ENCODE data around the gene ABCC8. TPM values are rescaled to one million over a fixed set of nuclear protein-coding genes. Genes with fewer than 3 reads are reported as not detected.

ABCC8 gene
- total RNA-seq, 1 donor from 2014 or later: 4.9 TPM

DNA sequence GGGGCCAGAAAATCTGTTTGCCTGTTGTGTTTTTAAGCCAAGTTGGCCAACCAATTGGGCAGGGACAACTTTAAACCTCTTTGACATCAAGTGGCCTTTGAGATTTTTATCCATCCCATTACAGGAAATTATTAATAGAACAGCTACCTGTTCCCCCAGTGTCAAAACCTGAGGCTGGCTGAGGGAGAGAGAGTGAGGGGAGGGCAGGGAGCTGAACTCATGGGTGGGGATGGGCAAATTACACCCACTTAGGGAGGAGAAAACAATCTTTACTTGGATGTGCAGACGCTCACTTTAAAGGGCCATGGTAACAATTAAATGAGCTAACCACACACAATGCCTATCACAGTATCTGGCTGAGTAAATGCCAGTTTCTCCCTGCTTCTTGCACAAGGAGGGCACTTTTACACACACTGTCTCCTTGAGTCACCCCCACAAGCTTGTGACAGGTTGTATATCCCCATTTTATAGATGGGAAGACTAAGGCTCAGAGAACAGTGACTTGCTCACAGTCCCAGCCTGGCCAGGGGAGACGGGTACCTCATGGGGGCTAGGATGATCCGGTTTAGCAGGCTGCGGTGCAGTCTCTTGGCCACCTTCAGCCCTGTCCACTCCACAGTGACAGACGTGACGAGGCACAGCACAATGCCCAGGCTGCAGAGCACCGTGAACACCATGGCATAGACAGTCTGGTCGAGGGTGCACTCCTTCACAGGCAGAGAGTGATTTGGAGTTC, 70.4 kb downstream of the ABCC8 start:
- no peaks in the 10 kb centered on the region for H3K9me3 ChIP-seq
- intact Hi-C loops (cut with DNase I): no loop called here
- DNase-seq: no peak
- H3K36me3 ChIP-seq: no peaks in the 10 kb centered on the region
- H3K4me3 ChIP-seq: no peak overlapping the region
- TF ChIP-seq, protein P1, sequence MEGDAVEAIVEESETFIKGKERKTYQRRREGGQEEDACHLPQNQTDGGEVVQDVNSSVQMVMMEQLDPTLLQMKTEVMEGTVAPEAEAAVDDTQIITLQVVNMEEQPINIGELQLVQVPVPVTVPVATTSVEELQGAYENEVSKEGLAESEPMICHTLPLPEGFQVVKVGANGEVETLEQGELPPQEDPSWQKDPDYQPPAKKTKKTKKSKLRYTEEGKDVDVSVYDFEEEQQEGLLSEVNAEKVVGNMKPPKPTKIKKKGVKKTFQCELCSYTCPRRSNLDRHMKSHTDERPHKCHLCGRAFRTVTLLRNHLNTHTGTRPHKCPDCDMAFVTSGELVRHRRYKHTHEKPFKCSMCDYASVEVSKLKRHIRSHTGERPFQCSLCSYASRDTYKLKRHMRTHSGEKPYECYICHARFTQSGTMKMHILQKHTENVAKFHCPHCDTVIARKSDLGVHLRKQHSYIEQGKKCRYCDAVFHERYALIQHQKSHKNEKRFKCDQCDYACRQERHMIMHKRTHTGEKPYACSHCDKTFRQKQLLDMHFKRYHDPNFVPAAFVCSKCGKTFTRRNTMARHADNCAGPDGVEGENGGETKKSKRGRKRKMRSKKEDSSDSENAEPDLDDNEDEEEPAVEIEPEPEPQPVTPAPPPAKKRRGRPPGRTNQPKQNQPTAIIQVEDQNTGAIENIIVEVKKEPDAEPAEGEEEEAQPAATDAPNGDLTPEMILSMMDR (IDR thresholded peaks at IDR 0.05): no peak
- ATAC-seq: peak; percentile 67 to 73
- H3K27me3 ChIP-seq (ENCODE audit: low read depth): no peaks in the 10 kb centered on the region
- peak overlapping the region; percentile 72 for H3K27ac ChIP-seq
- peaks cover 22% of the 10 kb centered on the region for H3K4me1 ChIP-seq

DNA sequence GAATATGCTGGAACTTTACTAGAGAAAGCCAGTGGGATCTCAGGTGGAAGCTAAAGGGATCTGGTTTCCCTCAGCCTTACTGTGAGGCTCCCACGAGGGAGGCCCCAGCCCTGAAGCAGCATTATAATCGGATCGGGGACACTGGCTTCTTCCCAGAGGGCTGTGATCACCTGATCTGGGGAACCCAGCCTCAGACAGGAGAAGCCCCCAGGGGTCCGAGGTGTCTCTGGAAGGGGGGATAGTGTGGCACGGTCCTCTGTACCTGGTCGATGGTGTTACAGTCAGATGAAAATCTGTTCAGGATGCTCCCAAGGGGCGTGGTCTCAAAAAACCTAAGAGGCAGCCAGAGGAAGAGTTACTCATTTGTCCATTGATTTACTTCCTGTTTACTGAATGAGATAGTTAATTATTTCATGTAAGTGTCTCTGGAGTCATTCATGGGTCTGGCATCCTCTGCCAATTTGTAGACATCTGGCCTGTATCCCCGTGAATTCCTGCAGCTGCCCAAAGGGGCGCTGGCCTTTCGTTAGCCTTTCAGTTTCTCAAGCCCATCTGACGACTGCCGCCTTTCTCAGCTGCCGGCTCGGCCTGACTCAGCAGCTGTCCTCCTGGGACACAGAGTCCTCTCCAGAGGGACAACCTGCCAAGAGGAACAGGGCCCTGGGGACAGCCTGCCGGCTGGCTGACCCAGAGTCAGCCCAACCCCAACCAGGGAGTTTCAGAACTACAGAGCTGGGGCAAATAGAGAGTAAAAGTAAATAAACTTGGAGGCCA, 71.2 kb downstream of the ABCC8 start:
- DNase-seq (peak; percentile 81), ATAC-seq (peak; percentile 90 to 95)
- Histone ChIP-seq H3K27ac (peak overlapping the region; percentile 72), H3K4me3 (no peak overlapping the region), H3K9me3 (no peaks in the 10 kb centered on the region), H3K4me1 (peaks cover 22% of the 10 kb centered on the region), H3K36me3 (no peaks in the 10 kb centered on the region), H3K27me3 (ENCODE audit: low read depth) (no peaks in the 10 kb centered on the region)
- intact Hi-C loops (cut with DNase I): no loop called here
- TF ChIP-seq, protein P1 (IDR thresholded peaks at IDR 0.05): peak; percentile 37

DNA sequence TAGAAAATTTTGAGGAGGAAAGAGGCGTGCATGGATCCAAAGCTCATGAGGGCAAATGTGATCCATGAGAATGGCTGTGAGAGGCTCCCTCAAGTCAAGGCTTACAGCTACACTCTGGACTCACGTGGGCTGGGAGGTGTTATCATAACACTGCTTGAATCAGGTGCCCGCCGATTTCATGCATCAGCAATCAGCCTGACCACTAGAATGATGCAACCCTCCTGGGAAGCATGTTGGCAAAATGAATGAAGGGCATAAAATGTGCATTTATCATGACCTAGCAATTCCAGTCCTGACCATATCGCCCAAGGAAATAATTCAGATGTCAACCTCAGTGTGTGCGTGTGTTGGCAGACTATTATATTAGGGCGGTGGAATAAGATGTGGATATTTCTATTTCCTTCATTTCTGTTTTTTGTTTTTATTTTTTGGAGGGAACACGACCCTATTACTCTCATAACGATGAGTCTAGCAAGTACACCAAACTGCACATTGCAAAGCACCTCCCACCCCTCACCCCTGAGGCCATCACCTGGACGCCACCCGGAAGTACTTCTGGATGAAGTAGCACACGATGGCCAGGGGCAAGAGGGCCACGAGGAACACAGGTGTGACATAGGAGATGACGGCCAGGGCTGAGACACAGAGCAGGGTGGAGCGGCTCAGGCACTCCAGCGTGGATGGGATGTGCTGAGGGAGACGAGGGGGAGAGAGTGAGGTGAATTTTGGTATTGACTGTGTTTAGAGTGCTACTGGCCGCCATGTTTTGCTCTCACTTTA, 72.5 kb downstream of the ABCC8 start:
- DNase-seq (no peak), ATAC-seq (no peak)
- Histone ChIP-seq H3K27ac (no peak overlapping the region), H3K36me3 (no peaks in the 10 kb centered on the region), H3K4me3 (no peak overlapping the region), H3K4me1 (peaks cover 22% of the 10 kb centered on the region), H3K9me3 (no peaks in the 10 kb centered on the region), H3K27me3 (ENCODE audit: low read depth) (no peaks in the 10 kb centered on the region)
- TF ChIP-seq, protein P1 (IDR thresholded peaks at IDR 0.05): no peak
- intact Hi-C loops (cut with DNase I): no loop called here

DNA sequence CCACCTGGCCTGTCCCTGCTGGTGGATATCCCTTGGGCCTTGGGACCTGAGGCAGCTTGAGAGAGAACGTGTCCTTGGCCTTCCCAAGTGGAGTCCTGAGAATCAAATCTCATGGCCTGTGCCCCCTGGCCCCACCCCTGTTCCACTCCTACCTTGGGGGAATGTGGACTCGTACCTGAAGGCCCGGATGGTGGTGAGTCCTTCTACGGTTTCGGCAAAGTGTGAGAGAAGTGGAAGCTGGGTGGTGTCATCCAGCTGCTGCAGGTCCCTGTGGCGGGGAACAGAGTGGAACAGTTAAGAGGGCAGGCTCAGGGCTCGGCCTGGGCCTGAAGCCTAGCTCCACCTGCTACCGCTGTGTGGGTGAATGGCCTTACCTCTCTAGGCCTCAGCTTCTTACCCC, 74.2 kb downstream of the ABCC8 start:
- Histone ChIP-seq H3K36me3 (no peaks in the 10 kb centered on the region), H3K4me3 (no peak overlapping the region), H3K27ac (no peak overlapping the region), H3K9me3 (no peaks in the 10 kb centered on the region), H3K27me3 (ENCODE audit: low read depth) (no peaks in the 10 kb centered on the region), H3K4me1 (peaks cover 22% of the 10 kb centered on the region)
- ATAC-seq (no peak), DNase-seq (no peak)
- TF ChIP-seq, protein P1 (IDR thresholded peaks at IDR 0.05): no peak
- intact Hi-C loops (cut with DNase I): no loop called here

DNA sequence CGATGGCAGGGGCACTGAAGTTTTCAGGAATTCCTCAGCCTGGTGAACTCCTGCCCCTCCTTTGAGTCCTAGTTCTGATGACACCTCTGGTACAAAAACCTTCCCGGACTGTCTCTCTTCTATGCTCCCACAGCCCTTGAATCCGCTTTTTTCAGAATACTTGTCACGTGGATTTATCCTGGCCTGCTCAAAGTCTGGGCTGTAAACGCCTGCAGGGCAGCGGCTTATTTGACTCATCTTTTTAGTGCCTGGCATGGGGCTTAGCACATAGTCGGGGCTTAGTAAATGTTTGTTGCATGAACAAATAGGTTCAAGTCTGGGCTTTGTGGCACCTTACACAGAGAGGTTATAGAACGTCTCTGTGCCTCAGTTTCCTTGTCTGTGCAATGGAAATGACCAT, 74.8 kb downstream of the ABCC8 start:
- H3K36me3 ChIP-seq: no peaks in the 10 kb centered on the region
- TF ChIP-seq, protein P1 (IDR thresholded peaks at IDR 0.05): no peak
- H3K4me1 ChIP-seq: peaks cover 20% of the 10 kb centered on the region
- DNase-seq (no peak), ATAC-seq (no peak)
- H3K4me3 ChIP-seq: no peak overlapping the region
- no peak overlapping the region for H3K27ac ChIP-seq
- H3K9me3 ChIP-seq: no peaks in the 10 kb centered on the region
- no peaks in the 10 kb centered on the region for H3K27me3 ChIP-seq (ENCODE audit: low read depth)
- intact Hi-C loops (cut with DNase I): no loop called here
